Measurements from ENCODE around the gene AIFM1.

DNA sequence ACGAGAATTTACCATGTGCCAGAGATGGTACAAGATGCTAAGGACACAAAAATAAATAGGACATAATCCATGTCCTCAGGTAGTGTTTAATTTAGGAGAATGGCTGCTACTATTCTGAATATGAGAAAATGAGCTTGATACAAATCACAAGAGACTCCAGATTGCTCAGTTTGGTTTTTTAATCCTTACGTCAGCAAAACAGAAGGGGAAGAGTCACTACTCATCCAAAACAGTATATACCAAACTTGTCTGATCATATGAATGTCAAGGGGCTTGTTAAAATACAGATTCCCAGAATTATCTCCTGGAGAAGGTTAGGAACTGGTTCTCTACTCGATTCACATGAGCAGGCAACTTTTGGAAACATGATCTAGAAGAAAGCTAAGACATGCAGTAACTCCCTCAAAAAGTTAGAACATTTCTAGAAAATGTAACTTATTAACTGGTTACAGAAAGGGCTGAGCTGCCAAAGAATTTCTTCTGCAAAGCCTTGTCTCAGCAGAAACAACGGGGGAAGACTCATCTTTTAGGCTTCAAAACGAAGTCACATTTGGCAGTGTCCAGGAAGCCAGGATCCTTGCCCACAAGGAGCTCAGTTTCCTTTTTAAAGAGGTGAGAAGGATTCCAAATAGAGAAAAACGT is 3.4 kb downstream of the AIFM1 start:
- TF ChIP-seq CTCF (IDR thresholded peaks at IDR 0.05), result no peak
- no peak for TF ChIP-seq POLR2A (IDR thresholded peaks at IDR 0.05)
